Coronary artery (tissue), 2 donors: ENCODE data around the gene DEDD2.

ENCODE experiments used
- DNase-seq: peaks from one replicate; pipeline ENCODE4 v3.0.0-alpha.2; 2017; ENCODE audit warnings: low spot score
- H3K27ac ChIP-seq, 2 donors: fragments of 200-600 bp; sonication (generic); one replicate each; pipeline ENCODE4 v1.5.1; 2016 to 2019
- H3K4me3 ChIP-seq: fragments of 200-600 bp; sonication (generic); 2 replicates; pipeline ENCODE4 v1.5.1; 2016; ENCODE audit warnings: mild to moderate bottlenecking, moderate library complexity
- CTCF ChIP-seq: fragments of 200-600 bp; sonication (generic); IDR thresholded peaks from one replicate; pipeline ENCODE4 v1.5.1; 2019; ENCODE audit warnings: antibody characterized with exemption

DEDD2 gene

GRCh38 chr19:42239544-42240220 is 22.2 kb upstream of the DEDD2 start:
- H3K27ac ChIP-seq, result no peak overlapping the region
- H3K4me3 ChIP-seq, result no peak overlapping the region
- TF ChIP-seq CTCF, result no peak
- peak; percentile 72 for DNase-seq

- no peak for TF ChIP-seq CTCF
- DNase-seq, result no peak
- H3K27ac ChIP-seq, result no peak overlapping the region
Observed at GRCh38 chr19:42235181-42235580, 17.7 kb upstream of the DEDD2 start.

GRCh38 chr19:42234364-42234763 is 16.9 kb upstream of the DEDD2 start:
- TF ChIP-seq CTCF, result no peak
- Histone ChIP-seq H3K27ac (no peak overlapping the region), H3K4me3 (no peak overlapping the region)
- no peak for DNase-seq

More at GRCh38 chr19:42235181-42235580, 17.7 kb upstream of the DEDD2 start:
- H3K4me3 ChIP-seq, result no peak overlapping the region

GRCh38 chr19:42233678-42234292 is 16.3 kb upstream of the DEDD2 start:
- no peak for TF ChIP-seq CTCF
- no peak for DNase-seq
- Histone ChIP-seq H3K4me3 (no peak overlapping the region), H3K27ac (no peak overlapping the region)

GRCh38 chr19:42233106-42233505 is 15.6 kb upstream of the DEDD2 start:
- Histone ChIP-seq H3K27ac (no peak overlapping the region), H3K4me3 (no peak overlapping the region)
- no peak for TF ChIP-seq CTCF
- no peak for DNase-seq

GRCh38 chr19:42232435-42232834 is 15.0 kb upstream of the DEDD2 start:
- no peak for DNase-seq
- no peak overlapping the region for H3K27ac ChIP-seq
- no peak for TF ChIP-seq CTCF
- no peak overlapping the region for H3K4me3 ChIP-seq

- H3K4me3 ChIP-seq, result no peak overlapping the region
- no peak overlapping the region for H3K27ac ChIP-seq
- TF ChIP-seq CTCF, result no peak
- DNase-seq, result no peak
Observed at GRCh38 chr19:42230571-42230970, 13.1 kb upstream of the DEDD2 start.
